ENCODE data around the gene SLC9A9.

Gene SLC9A9

GRCh38 chr3:143383421-143383820 is 464.8 kb downstream of the SLC9A9 start:
- no peak for DNase-seq

- DNase-seq: no peak
Observed at GRCh38 chr3:143382816-143383215, 465.5 kb downstream of the SLC9A9 start.

GRCh38 chr3:143380449-143380848 is 467.8 kb downstream of the SLC9A9 start:
- no peak for DNase-seq

- DNase-seq: no peak
Observed at GRCh38 chr3:143375698-143376097, 472.6 kb downstream of the SLC9A9 start.

- no peak for DNase-seq
Observed at GRCh38 chr3:143367171-143367570, 481.1 kb downstream of the SLC9A9 start.

- no peak for DNase-seq
Observed at GRCh38 chr3:143366672-143367071, 481.6 kb downstream of the SLC9A9 start.

- no peak for DNase-seq
Observed at GRCh38 chr3:143363949-143364348, 484.3 kb downstream of the SLC9A9 start.

- DNase-seq: no peak
Observed at GRCh38 chr3:143363276-143363675, 485.0 kb downstream of the SLC9A9 start.

GRCh38 chr3:143362115-143362991 is 485.9 kb downstream of the SLC9A9 start:
- DNase-seq: no peak

- DNase-seq: no peak
Observed at GRCh38 chr3:143361589-143361988, 486.7 kb downstream of the SLC9A9 start.

GRCh38 chr3:143360244-143360643 is 488.0 kb downstream of the SLC9A9 start:
- DNase-seq: no peak

GRCh38 chr3:143358793-143359491 is 489.3 kb downstream of the SLC9A9 start:
- no peak for DNase-seq

GRCh38 chr3:143358155-143358792 is 490.0 kb downstream of the SLC9A9 start:
- DNase-seq: no peak

GRCh38 chr3:143357700-143358099 is 490.6 kb downstream of the SLC9A9 start:
- DNase-seq: no peak

- no peak for DNase-seq
Observed at GRCh38 chr3:143356839-143357238, 491.4 kb downstream of the SLC9A9 start.

- DNase-seq: no peak
Observed at GRCh38 chr3:143354342-143354741, 493.9 kb downstream of the SLC9A9 start.

- DNase-seq: no peak
Observed at GRCh38 chr3:143352850-143353550, 495.3 kb downstream of the SLC9A9 start.

GRCh38 chr3:143351895-143352608 is 496.2 kb downstream of the SLC9A9 start:
- no peak for DNase-seq

- DNase-seq: no peak
Observed at GRCh38 chr3:143351354-143351753, 496.9 kb downstream of the SLC9A9 start.

- DNase-seq: no peak
Observed at GRCh38 chr3:143349455-143349854, 498.8 kb downstream of the SLC9A9 start.

- no peak for DNase-seq
Observed at GRCh38 chr3:143348486-143349327, 499.6 kb downstream of the SLC9A9 start.
